Stimulated activated CD8-positive, alpha-beta memory T cell treated with anti-CD3 and anti-CD28 coated beads, Interleukin-4, amount 100 ng/mL, for 48 hours (primary cell): ENCODE data around the gene MSGN1.

Source experiments
- DNase-seq: peaks from one replicate; pipeline ENCODE4 v3.0.0-alpha.2; 2020

MSGN1 gene

GRCh38 chr2:17816396-17817245 lies at the start of gene MSGN1:
Gene MSGN1, plus strand, starts transcription at chr2:17816460. Its CDS starts 59 bp downstream, at chr2:17816519.
- no peak for DNase-seq

GRCh38 chr2:17768894-17769293 lies 47.4 kb upstream of the MSGN1 start:
- DNase-seq: no peak

- DNase-seq: no peak
These were observed 44.3 kb upstream of the MSGN1 start for GRCh38 chr2:17771956-17772355.

- no peak for DNase-seq
These were observed 43.7 kb upstream of the MSGN1 start for GRCh38 chr2:17772532-17772931.

- DNase-seq: no peak
These were observed 35.7 kb upstream of the MSGN1 start for GRCh38 chr2:17780546-17780945.

GRCh38 chr2:17781482-17781881 lies 34.8 kb upstream of the MSGN1 start:
- DNase-seq: no peak

GRCh38 chr2:17786727-17787126 lies 29.5 kb upstream of the MSGN1 start:
- no peak for DNase-seq

- no peak for DNase-seq
These were observed 27.5 kb upstream of the MSGN1 start for GRCh38 chr2:17788773-17789172.

- DNase-seq: no peak
These were observed 25.7 kb upstream of the MSGN1 start for GRCh38 chr2:17790536-17790935.

- no peak for DNase-seq
These were observed 25.0 kb upstream of the MSGN1 start for GRCh38 chr2:17791121-17791816.

GRCh38 chr2:17791817-17792130 lies 24.5 kb upstream of the MSGN1 start:
- no peak for DNase-seq

GRCh38 chr2:17792515-17792914 lies 23.7 kb upstream of the MSGN1 start:
- DNase-seq: no peak

- no peak for DNase-seq
These were observed 23.0 kb upstream of the MSGN1 start for GRCh38 chr2:17793296-17793695.

GRCh38 chr2:17793803-17794354 lies 22.4 kb upstream of the MSGN1 start:
- no peak for DNase-seq

GRCh38 chr2:17795309-17795708 lies 21.0 kb upstream of the MSGN1 start:
- DNase-seq: no peak

- no peak for DNase-seq
These were observed 17.9 kb upstream of the MSGN1 start for GRCh38 chr2:17798338-17798737.

- no peak for DNase-seq
These were observed 16.7 kb upstream of the MSGN1 start for GRCh38 chr2:17799301-17800120.

GRCh38 chr2:17800219-17800618 lies 16.0 kb upstream of the MSGN1 start:
- DNase-seq: no peak

- DNase-seq: no peak
These were observed 15.4 kb upstream of the MSGN1 start for GRCh38 chr2:17800693-17801458.

- no peak for DNase-seq
These were observed 12.8 kb upstream of the MSGN1 start for GRCh38 chr2:17803497-17803896.

GRCh38 chr2:17804358-17804757 lies 11.9 kb upstream of the MSGN1 start:
- no peak for DNase-seq

GRCh38 chr2:17805166-17805565 lies 11.1 kb upstream of the MSGN1 start:
- DNase-seq: no peak
